K562 (cell line): Measurements from ENCODE around the gene ARHGEF10L.

Source experiments
- CBX2 ChIP-seq: fragments of 200-600 bp; sonication (generic); IDR thresholded peaks from one replicate; pipeline ENCODE4 v1.6.1; 2012; ENCODE audit warnings: mild to moderate bottlenecking, low read length, inconsistent platforms; ENCODE audit not compliant: insufficient read depth, poor library complexity, severe bottlenecking
- TAF1 ChIP-seq: IDR thresholded peaks from 2 replicates; pipeline ENCODE4 v1.6.1; 2011; ENCODE audit warnings: mild to moderate bottlenecking, low read length, moderate library complexity; ENCODE audit not compliant: insufficient read depth, control insufficient read depth, severe bottlenecking; ENCODE audit errors: extremely low read depth

- no peak for TF ChIP-seq CBX2
- TF ChIP-seq TAF1 = no peak
These were observed 203.1 kb downstream of the ARHGEF10L start for GRCh38 chr1:17742583-17742982.
